DOHH2 (cell line): ENCODE measurements around the gene NRGN.

Experiments used
- EZH2phosphoT487 ChIP-seq: fragments of 200-600 bp; sonication (generic); IDR thresholded peaks from 2 replicates; pipeline ENCODE4 v1.6.1; 2017; ENCODE audit warnings: borderline replicate concordance, mild to moderate bottlenecking, antibody characterized with exemption, low read length, moderate library complexity, mixed read lengths
- TF ChIP-seq, protein P1 (sequence below): fragments of 200-600 bp; sonication (generic); IDR thresholded peaks from one replicate; pipeline ENCODE4 v1.5.1; 2014; ENCODE audit warnings: antibody characterized with exemption, mild to moderate bottlenecking, low read depth, low read length; ENCODE audit not compliant: poor library complexity, severe bottlenecking

DNA sequence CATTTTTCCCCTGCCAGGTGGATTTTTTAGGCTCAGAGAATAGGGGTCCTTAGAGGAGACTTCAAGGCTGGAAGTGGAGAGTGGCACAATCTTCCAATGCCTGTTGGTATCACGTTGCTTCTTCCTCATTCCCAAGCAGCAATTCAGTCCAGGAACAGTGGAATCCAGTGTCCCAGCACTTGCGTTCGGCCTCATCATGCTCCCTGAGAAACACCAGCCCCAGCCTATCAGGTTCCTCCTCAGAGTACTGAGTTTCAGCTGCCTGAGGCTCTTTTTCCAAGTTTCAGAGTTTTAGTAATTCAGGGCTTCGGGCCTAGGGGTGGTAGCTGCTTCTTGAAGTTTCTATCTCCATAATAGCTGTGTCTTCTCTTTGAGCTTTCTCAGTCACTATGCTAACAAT lies 31.9 kb upstream of the NRGN start:
- TF ChIP-seq, protein P1, sequence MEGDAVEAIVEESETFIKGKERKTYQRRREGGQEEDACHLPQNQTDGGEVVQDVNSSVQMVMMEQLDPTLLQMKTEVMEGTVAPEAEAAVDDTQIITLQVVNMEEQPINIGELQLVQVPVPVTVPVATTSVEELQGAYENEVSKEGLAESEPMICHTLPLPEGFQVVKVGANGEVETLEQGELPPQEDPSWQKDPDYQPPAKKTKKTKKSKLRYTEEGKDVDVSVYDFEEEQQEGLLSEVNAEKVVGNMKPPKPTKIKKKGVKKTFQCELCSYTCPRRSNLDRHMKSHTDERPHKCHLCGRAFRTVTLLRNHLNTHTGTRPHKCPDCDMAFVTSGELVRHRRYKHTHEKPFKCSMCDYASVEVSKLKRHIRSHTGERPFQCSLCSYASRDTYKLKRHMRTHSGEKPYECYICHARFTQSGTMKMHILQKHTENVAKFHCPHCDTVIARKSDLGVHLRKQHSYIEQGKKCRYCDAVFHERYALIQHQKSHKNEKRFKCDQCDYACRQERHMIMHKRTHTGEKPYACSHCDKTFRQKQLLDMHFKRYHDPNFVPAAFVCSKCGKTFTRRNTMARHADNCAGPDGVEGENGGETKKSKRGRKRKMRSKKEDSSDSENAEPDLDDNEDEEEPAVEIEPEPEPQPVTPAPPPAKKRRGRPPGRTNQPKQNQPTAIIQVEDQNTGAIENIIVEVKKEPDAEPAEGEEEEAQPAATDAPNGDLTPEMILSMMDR: no peak
- TF ChIP-seq EZH2phosphoT487: no peak
